ENCODE measurements around the gene PDE11A. TPM values are rescaled to one million over a fixed set of nuclear protein-coding genes. Genes with fewer than 3 reads are reported as not detected.

Gene PDE11A
- total RNA-seq, 4 donors from 2014 or later = 0.12 TPM; not detected in 3

- H3K36me3 ChIP-seq = no peaks in the 10 kb centered on the region
- H3K4me3 ChIP-seq = no peak overlapping the region
- peak overlapping the region in 3 of 4 donors; percentile 42 to 65 (median 57) for H3K27ac ChIP-seq
- WGBS, 2 donors = 42 to 66% methylated on average over 4 of the region's 4 CpGs
- TF ChIP-seq CTCF (IDR thresholded peaks at IDR 0.05) = no peak
- no peak for TF ChIP-seq POLR2A (IDR thresholded peaks at IDR 0.05)
- intact Hi-C loops (cut with DNase I) = no loop called here
- H3K27me3 ChIP-seq = no peaks in the 10 kb centered on the region
- H3K9me3 ChIP-seq = no peaks in the 10 kb centered on the region
- no peak for DNase-seq
- peaks cover 0 to 15% (median 7%) of the 10 kb centered on the region in 3 donors for H3K4me1 ChIP-seq
These were observed 318.1 kb downstream of the PDE11A start for GRCh38 chr2:177754492-177754873.

GRCh38 chr2:177753682-177754491, 318.7 kb downstream of the PDE11A start:
- Histone ChIP-seq H3K4me3 (no peak overlapping the region), H3K27me3 (no peaks in the 10 kb centered on the region), H3K27ac (peak overlapping the region in 3 of 4 donors; percentile 42 to 65 (median 57)), H3K36me3 (no peaks in the 10 kb centered on the region), H3K9me3 (no peaks in the 10 kb centered on the region), H3K4me1 (peaks cover 0 to 15% (median 7%) of the 10 kb centered on the region in 3 donors)
- TF ChIP-seq POLR2A (IDR thresholded peaks at IDR 0.05) = no peak
- no peak for TF ChIP-seq CTCF (IDR thresholded peaks at IDR 0.05)
- 26 to 34% methylated on average over 3 to 5 of the region's 5 CpGs for WGBS, 2 donors
- peak; percentile 15 for DNase-seq
- intact Hi-C loops (cut with DNase I) = no loop called here

- no peaks in the 10 kb centered on the region for H3K27me3 ChIP-seq
- H3K4me3 ChIP-seq = no peak overlapping the region
- no peak overlapping the region for H3K27ac ChIP-seq
- no peaks in the 10 kb centered on the region for H3K9me3 ChIP-seq
- peaks cover 0 to under 1% (median 0%) of the 10 kb centered on the region in 3 donors for H3K4me1 ChIP-seq
- H3K36me3 ChIP-seq = no peaks in the 10 kb centered on the region
- intact Hi-C loops (cut with DNase I) = no loop called here
- no peak for DNase-seq
- no peak for TF ChIP-seq POLR2A (IDR thresholded peaks at IDR 0.05)
- no peak for TF ChIP-seq CTCF (IDR thresholded peaks at IDR 0.05)
- WGBS, 2 donors = 68 to 71% methylated on average over 3 of the region's 3 CpGs
These were observed 324.2 kb downstream of the PDE11A start for GRCh38 chr2:177748360-177748759.

- Histone ChIP-seq H3K4me1 (no peaks in the 10 kb centered on the region), H3K36me3 (no peaks in the 10 kb centered on the region), H3K27ac (no peak overlapping the region), H3K9me3 (no peaks in the 10 kb centered on the region), H3K4me3 (no peak overlapping the region), H3K27me3 (no peaks in the 10 kb centered on the region)
- intact Hi-C loops (cut with DNase I) = no loop called here
- no peak for DNase-seq
- WGBS, 2 donors = 79 to 90% methylated on average over 4 of the region's 4 CpGs
- TF ChIP-seq CTCF (IDR thresholded peaks at IDR 0.05) (no peak), POLR2A (IDR thresholded peaks at IDR 0.05) (no peak)
These were observed 325.2 kb downstream of the PDE11A start for GRCh38 chr2:177747384-177747783.

GRCh38 chr2:177746358-177746757, 326.2 kb downstream of the PDE11A start:
- Histone ChIP-seq H3K9me3 (no peaks in the 10 kb centered on the region), H3K4me3 (no peak overlapping the region), H3K36me3 (no peaks in the 10 kb centered on the region), H3K4me1 (no peaks in the 10 kb centered on the region), H3K27ac (no peak overlapping the region), H3K27me3 (no peaks in the 10 kb centered on the region)
- no peak for TF ChIP-seq POLR2A (IDR thresholded peaks at IDR 0.05)
- no peak for TF ChIP-seq CTCF (IDR thresholded peaks at IDR 0.05)
- intact Hi-C loops (cut with DNase I) = no loop called here
- no peak for DNase-seq
- 73 to 78% methylated on average over 2 of the region's 2 CpGs for WGBS, 2 donors

All from esophagus squamous epithelium (tissue), 5 donors.